K562 (cell line): Measurements from ENCODE around the gene HES6. TPM values are rescaled to one million over a fixed set of nuclear protein-coding genes. Genes with fewer than 3 reads are reported as not detected.

Source experiments
- FOXA1 ChIP-seq: fragments of 450-650 bp; IDR thresholded peaks from 2 replicates; pipeline ENCODE4 v1.6.1; 2016; ENCODE audit warnings: mild to moderate bottlenecking, borderline replicate concordance
- FOXA3 ChIP-seq, 2 experiments: fragments of 450-650 bp in 1 of 2; sonication (generic) in 1 of 2; formaldehyde crosslinking; IDR thresholded peaks in 1 of 2; conservative IDR thresholded peaks in 1 of 2; 2 replicates each; pipeline versions ENCODE4 v1.4.0 to v1.8.0; 2020 to 2022; ENCODE audit warnings: mild to moderate bottlenecking in 2 of 2, missing genetic modification reagents in 1 of 2
- FOXP1 ChIP-seq: sonication (generic); formaldehyde crosslinking; IDR thresholded peaks from 2 replicates; pipeline ENCODE4 v1.8.0; 2022; ENCODE audit warnings: mild to moderate bottlenecking, missing genetic modification reagents
- GABPB2 ChIP-seq: fragments of 250-450 bp; sonication (Bioruptor Pico); conservative IDR thresholded peaks from 2 replicates; pipeline ENCODE4 v1.5.1; 2021; ENCODE audit warnings: mild to moderate bottlenecking
- HDAC1 ChIP-seq, 2 experiments: fragments of 450-650 bp; IDR thresholded peaks; 2 replicates each; pipeline ENCODE4 v1.6.1; 2016 to 2017; ENCODE audit warnings: inconsistent platforms in 1 of 2, mild to moderate bottlenecking in 1 of 2, moderate library complexity in 1 of 2
- MCM2 ChIP-seq: fragments of 450-650 bp; IDR thresholded peaks from 2 replicates; pipeline ENCODE4 v1.6.1; 2017; ENCODE audit warnings: low read depth, mild to moderate bottlenecking
- MGA ChIP-seq: fragments of 450-650 bp; IDR thresholded peaks from 2 replicates; pipeline ENCODE4 v1.6.1; 2016; ENCODE audit warnings: mild to moderate bottlenecking, moderate library complexity
- SRSF3 ChIP-seq: fragments of 200-400 bp; formaldehyde crosslinking; IDR thresholded peaks from 2 replicates; pipeline ENCODE4 v1.6.1; 2016; ENCODE audit warnings: mild to moderate bottlenecking, low read length, moderate library complexity; ENCODE audit not compliant: insufficient read depth
- STAT5A ChIP-seq: IDR thresholded peaks from 2 replicates; pipeline ENCODE4 v1.6.1; 2012; ENCODE audit warnings: low read length, inconsistent platforms, borderline replicate concordance
- ZNF217 ChIP-seq: sonication (generic); formaldehyde crosslinking; IDR thresholded peaks from 2 replicates; pipeline ENCODE4 v1.8.0; 2022; ENCODE audit warnings: mild to moderate bottlenecking, missing genetic modification reagents
- ZNF398 ChIP-seq: fragments of 250-450 bp; sonication (Bioruptor Pico); IDR thresholded peaks from 2 replicates; pipeline ENCODE4 v1.8.0; 2021; ENCODE audit warnings: moderate library complexity, mild to moderate bottlenecking, inconsistent platforms
- ZNF41 ChIP-seq: fragments of 250-450 bp; sonication (Bioruptor Pico); conservative IDR thresholded peaks from 2 replicates; pipeline ENCODE4 v1.4.0; 2020; ENCODE audit warnings: mild to moderate bottlenecking
- ZNF644 ChIP-seq: fragments of 200-800 bp; sonication (Bioruptor generic); IDR thresholded peaks from 2 replicates; pipeline ENCODE4 v1.6.1; 2016; ENCODE audit warnings: low read depth, missing genetic modification characterization, missing compliant biosample characterization
- ZSCAN29 ChIP-seq: fragments of 450-650 bp; IDR thresholded peaks from 2 replicates; pipeline ENCODE4 v1.6.1; 2017
- polyA plus RNA-seq, 8 experiments: library from polyadenylated mRNA; depleted of rRNA in 4 of 8; stranded (reverse) in 5 of 8; unstranded in 3 of 8; fragments of >200 nt; fragmentation: Nextera tagmentation in 2 of 8; fragmentation: Illumina TruSeq in 1 of 8; extraction: Ambion mirVana in 2 of 8; extraction: Trizol in 1 of 8; gene quantifications; 2 replicates each; pipeline versions ENCODE4 v1.2.1 to v1.2.3, GENCODE V29; 2011 to 2014; ENCODE audit warnings: inconsistent platforms in 1 of 8, missing spikeins in 1 of 8
- total RNA-seq, 7 experiments: library from RNA; depleted of rRNA in 6 of 7; stranded (reverse); fragments of >200 nt in 6 of 7; fragmentation: Illumina TruSeq in 2 of 7; extraction: Trizol in 2 of 7; gene quantifications; 2 replicates each; pipeline versions ENCODE4 v1.2.1 to v1.2.3, GENCODE V29; 2011 to 2021; ENCODE audit warnings: low replicate concordance in 1 of 7

HES6 gene
- total and polyA plus RNA-seq, 9 of the 15 experiments (the other 6 are each of a cell fraction or from before 2014, with no cell fraction given), result 6.2 to 133 (median 29.2) TPM

- TF ChIP-seq MGA, result no peak
- TF ChIP-seq STAT5A, result no peak
- no peak for TF ChIP-seq ZNF41 (CRISPR knock-in tag)
- 0 out of 2 replicates have a peak, but pooled peaks have one; percentile 30 for TF ChIP-seq FOXP1 (CRISPR knock-in tag)
- no peak for TF ChIP-seq ZNF644 (tag)
- TF ChIP-seq HDAC1 (IDR thresholded peaks at IDR 0.05), result peak in 1 of 2 experiments; percentile 30; a peak in 1 of 4 replicates
- no peak for TF ChIP-seq FOXA3 (CRISPR knock-in tag; conservative IDR thresholded peaks at IDR 0.05 in 1 of 2, IDR thresholded peaks at IDR 0.05 in 1 of 2)
- no peak for TF ChIP-seq ZSCAN29
- no peak for TF ChIP-seq ZNF217 (CRISPR knock-in tag)
- no peak for TF ChIP-seq SRSF3
- no peak for TF ChIP-seq GABPB2 (CRISPR knock-in tag)
- TF ChIP-seq ZNF398 (CRISPR knock-in tag), result no peak
- TF ChIP-seq FOXA1, result no peak
- TF ChIP-seq MCM2, result no peak
Measured at GRCh38 chr2:238239863-238240756, at the start of gene HES6 (continued).
